ENCODE results near the gene CHST8.

Gene CHST8

DNA sequence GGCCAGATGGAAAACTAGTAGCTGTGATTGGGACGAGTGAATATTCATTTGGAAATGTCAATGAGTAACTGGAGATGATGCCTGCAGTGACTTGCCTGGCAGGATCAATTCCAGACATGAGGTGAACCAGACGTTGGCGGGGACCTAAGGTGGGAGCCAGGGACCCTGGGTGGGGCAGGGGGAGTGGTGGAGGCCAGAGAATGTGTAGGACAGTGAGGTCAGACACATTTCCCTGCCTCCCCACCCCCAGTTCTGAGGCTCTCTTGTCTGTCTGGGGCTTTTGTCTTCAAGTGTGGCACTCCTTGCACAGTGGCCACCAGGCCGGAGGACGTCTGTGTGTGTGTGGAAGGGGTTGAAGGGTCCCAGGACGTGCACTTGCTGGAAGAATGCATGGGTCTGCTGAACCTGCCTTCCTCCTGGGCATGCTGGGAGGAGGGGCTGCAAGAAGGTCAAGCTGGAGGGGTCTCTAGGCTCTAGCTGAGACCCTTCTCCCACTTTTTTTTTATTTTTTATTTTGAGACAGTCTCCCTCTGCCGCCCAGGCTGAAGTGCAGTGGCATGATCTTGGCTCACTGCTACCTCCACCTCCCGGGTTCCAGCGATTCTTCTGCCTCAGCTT is 51.6 kb downstream of the CHST8 start:
- TF ChIP-seq, protein P1, sequence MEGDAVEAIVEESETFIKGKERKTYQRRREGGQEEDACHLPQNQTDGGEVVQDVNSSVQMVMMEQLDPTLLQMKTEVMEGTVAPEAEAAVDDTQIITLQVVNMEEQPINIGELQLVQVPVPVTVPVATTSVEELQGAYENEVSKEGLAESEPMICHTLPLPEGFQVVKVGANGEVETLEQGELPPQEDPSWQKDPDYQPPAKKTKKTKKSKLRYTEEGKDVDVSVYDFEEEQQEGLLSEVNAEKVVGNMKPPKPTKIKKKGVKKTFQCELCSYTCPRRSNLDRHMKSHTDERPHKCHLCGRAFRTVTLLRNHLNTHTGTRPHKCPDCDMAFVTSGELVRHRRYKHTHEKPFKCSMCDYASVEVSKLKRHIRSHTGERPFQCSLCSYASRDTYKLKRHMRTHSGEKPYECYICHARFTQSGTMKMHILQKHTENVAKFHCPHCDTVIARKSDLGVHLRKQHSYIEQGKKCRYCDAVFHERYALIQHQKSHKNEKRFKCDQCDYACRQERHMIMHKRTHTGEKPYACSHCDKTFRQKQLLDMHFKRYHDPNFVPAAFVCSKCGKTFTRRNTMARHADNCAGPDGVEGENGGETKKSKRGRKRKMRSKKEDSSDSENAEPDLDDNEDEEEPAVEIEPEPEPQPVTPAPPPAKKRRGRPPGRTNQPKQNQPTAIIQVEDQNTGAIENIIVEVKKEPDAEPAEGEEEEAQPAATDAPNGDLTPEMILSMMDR (IDR thresholded peaks at IDR 0.05) = no peak
- H3K4me3 ChIP-seq = no peak overlapping the region
- DNase-seq (ENCODE audit: low spot score) = peak; percentile 50

DNA sequence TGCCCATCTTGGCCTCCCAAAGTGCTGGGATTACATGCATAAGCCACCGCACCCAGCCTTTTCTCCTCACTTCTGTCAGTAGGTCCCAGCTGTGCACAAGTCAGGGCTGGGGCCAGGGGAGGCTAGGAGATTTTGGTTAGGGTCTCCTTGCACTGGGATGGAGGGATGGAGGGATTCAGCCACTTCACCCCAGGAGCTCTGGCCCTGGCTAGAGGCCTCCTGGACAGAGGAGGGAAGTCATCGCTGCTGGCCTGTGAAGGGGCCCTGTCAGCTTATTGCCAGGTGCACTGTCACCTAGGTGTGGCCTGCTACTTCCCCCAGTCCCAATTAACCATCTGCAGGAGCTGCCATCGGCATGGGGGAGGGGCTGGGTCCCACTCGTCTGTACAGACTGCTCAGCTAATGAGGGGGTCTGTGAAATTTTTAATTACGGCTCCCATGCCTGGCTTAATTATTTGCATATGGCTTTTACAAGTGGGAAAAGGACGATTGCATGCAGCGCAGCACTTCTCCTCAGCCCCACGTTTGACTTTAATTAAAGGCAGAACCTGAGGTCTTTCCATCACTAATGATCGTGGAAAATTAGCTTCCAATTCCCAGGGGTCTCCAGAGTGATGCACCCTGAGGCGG is 52.4 kb downstream of the CHST8 start:
- TF ChIP-seq, protein P1 (IDR thresholded peaks at IDR 0.05) = no peak
- DNase-seq (ENCODE audit: low spot score) = peak; percentile 36

More for the DNA sequence above, 51.6 kb downstream of the CHST8 start:
- no peak overlapping the region for H3K27ac ChIP-seq

DNA sequence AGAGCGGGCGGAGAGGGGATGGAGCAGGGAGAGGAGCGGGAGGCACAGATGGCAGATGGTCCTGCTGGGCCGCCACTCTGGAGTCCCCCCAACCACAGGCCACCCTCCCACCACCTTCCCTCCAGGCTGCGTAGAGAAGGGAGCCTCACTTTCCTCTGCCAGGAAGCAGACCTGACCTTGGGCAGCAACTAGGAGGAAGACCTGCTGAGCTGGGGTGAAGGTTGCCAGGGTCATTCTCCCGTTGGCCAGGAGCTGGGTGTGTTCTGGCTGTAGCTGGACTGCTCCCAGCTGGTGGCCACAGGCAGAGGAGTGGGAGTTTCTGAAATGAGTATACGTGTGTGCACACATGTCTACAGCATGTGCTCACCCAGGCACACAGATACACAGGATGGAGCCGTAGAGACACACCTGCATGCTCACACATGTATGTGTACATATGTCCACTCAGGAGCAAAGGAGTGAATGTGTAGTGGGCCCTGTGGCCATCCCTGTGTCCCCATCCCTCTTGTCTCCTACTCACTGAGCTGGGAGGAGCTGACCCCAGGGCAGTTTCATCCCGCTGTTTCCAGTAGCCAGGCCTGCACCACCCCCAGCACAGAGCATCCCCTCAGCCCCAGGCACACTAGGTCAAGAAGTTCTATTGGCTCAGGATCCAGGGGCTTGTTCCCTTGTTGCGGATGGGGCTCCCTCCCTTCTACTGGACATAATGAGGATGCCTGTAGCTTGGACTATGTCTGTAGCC is 53.0 kb downstream of the CHST8 start:
- no peak overlapping the region for H3K4me3 ChIP-seq
- H3K27ac ChIP-seq = no peak overlapping the region
- TF ChIP-seq, protein P1 (IDR thresholded peaks at IDR 0.05) = no peak
- peak; percentile 53 for DNase-seq (ENCODE audit: low spot score)

More for the DNA sequence above, 52.4 kb downstream of the CHST8 start:
- no peak overlapping the region for H3K27ac ChIP-seq
- H3K4me3 ChIP-seq = no peak overlapping the region

- Histone ChIP-seq H3K4me3 (no peak overlapping the region), H3K27ac (no peak overlapping the region)
- TF ChIP-seq, protein P1 (IDR thresholded peaks at IDR 0.05) = no peak
- DNase-seq (ENCODE audit: low spot score) = peak; percentile 43
Observed at GRCh38 chr19:33675501-33676124, 53.9 kb downstream of the CHST8 start.

DNA sequence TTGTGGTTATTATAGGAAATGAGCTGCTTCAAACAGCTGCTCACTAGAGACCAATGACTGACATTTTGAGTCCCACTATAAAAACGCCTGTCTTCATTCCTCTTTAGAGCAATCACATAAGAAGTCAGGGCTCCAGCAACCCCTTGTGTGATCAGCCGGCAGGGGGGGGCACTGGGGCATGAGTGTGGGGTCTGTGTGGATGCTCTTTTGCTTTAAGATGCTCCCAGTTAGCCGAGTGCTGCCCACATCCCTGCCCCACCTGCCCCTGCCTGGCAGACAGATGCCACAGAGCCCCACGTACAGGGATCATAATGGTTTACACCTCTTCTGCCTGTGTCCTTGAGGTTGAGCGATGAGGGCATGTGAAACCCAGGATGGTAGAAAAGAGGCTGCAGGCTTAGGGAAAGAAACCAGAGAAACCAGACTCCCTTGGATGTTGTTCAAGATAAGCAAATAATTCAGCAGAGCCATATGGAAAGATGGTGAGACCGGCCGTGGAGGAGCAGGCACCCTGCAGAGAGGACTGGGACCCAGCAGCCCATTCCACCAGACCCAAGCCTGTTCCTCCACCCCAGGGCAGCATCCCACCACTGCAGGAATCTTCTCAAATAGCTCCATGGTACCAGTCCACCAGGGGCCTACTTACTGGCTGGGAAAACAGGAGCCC is 55.4 kb downstream of the CHST8 start:
- Histone ChIP-seq H3K4me3 (no peak overlapping the region), H3K27ac (no peak overlapping the region)
- TF ChIP-seq, protein P1 (IDR thresholded peaks at IDR 0.05) = no peak
- peak; percentile 40 for DNase-seq (ENCODE audit: low spot score)

GRCh38 chr19:33677745-33678426 is 56.1 kb downstream of the CHST8 start:
- no peak overlapping the region for H3K27ac ChIP-seq
- no peak overlapping the region for H3K4me3 ChIP-seq
- TF ChIP-seq, protein P1 (IDR thresholded peaks at IDR 0.05) = no peak
- DNase-seq (ENCODE audit: low spot score) = peak; percentile 38

Data from coronary artery (tissue), 2 donors.